Activated T-helper 1 cell treated with anti-CD3 and anti-CD28 coated beads, Interleukin-12 subunit alpha, Interleukin-12 subunit beta, Interleukin-2, Interleukin-4 antibody, amounts not matched to agents 30 ng/mL and 10 ng/mL and 1 ng/mL, durations not matched to agents 14 hours and 24 hours and 36 hours (primary cell): ENCODE data around the gene MCCC1. TPM values are rescaled to one million over a fixed set of nuclear protein-coding genes. Genes with fewer than 3 reads are reported as not detected.

Experiments used
- DNase-seq: peaks from one replicate; pipeline ENCODE4 v3.0.0; 2021; ENCODE audit warnings: low spot score
- H3K27ac Mint-ChIP-seq: one replicate; pipeline ENCODE4 v1.8.0; 2021; ENCODE audit warnings: mild to moderate bottlenecking, mixed read lengths
- H3K27me3 Mint-ChIP-seq: one replicate; pipeline ENCODE4 v1.8.0; 2022; ENCODE audit warnings: mild to moderate bottlenecking, moderate library complexity, mixed read lengths; ENCODE audit not compliant: insufficient read depth
- H3K36me3 Mint-ChIP-seq: one replicate; pipeline ENCODE4 v1.8.0; 2021; ENCODE audit warnings: low read depth, mixed read lengths
- H3K4me1 Mint-ChIP-seq: one replicate; pipeline ENCODE4 v1.8.0; 2021; ENCODE audit warnings: low read depth, mixed read lengths
- H3K4me3 Mint-ChIP-seq: one replicate; pipeline ENCODE4 v1.8.0; 2021; ENCODE audit warnings: mild to moderate bottlenecking, moderate library complexity, mixed read lengths
- H3K9me3 Mint-ChIP-seq: one replicate; pipeline ENCODE4 v1.8.0; 2021; ENCODE audit warnings: mixed read lengths
- intact Hi-C: fragments of 100-400 bp; cut with micrococcal nuclease; formaldehyde crosslinking; loops from one replicate; pipeline ENCODE4 v1.15.1; 2024
- total RNA-seq: library from RNA; stranded (reverse); gene quantifications from 2 replicates; pipeline ENCODE4 v1.2.3, GENCODE V29; 2022

The MCCC1 gene
- total RNA-seq, 1 donor from 2014 or later, result 27.3 TPM

- peak overlapping the region; percentile 79 for H3K27ac Mint-ChIP-seq
- H3K4me1 Mint-ChIP-seq, result peaks cover 62% of the 10 kb centered on the region
- intact Hi-C loops, result loop anchor here (1.0 to 10.0 kb wide), 5 partner anchors 12 to 317 kb away; partner anchors contain the start of gene MCCC1
- peak overlapping the region; percentile 55 for H3K4me3 Mint-ChIP-seq
- DNase-seq, result no peak
- no peaks in the 10 kb centered on the region for H3K27me3 Mint-ChIP-seq
- H3K36me3 Mint-ChIP-seq, result peaks cover 14% of the 10 kb centered on the region
- H3K9me3 Mint-ChIP-seq, result no peaks in the 10 kb centered on the region
These were observed 131.8 kb downstream of the MCCC1 start for GRCh38 chr3:182967218-182968204.

- DNase-seq, result no peak
- peak overlapping the region; percentile 31 for H3K27ac Mint-ChIP-seq
- H3K9me3 Mint-ChIP-seq, result no peaks in the 10 kb centered on the region
- H3K4me3 Mint-ChIP-seq, result peak overlapping the region; percentile 9
- peaks cover 15% of the 10 kb centered on the region for H3K36me3 Mint-ChIP-seq
- H3K4me1 Mint-ChIP-seq, result peaks cover 54% of the 10 kb centered on the region
- intact Hi-C loops, result loop anchor here (2.0 to 10.0 kb wide), 4 partner anchors 51 to 319 kb away; partner anchors contain the start of gene MCCC1
- no peaks in the 10 kb centered on the region for H3K27me3 Mint-ChIP-seq
These were observed 133.4 kb downstream of the MCCC1 start for GRCh38 chr3:182965861-182966366.

Other genes with a start within 250 kb of the MCCC1 start
- gene DCUN1D1, start 119.0 kb downstream of the MCCC1 start, total RNA-seq, result 63.2 and 67.2 TPM in 2 replicates
- gene LAMP3, start 63.2 kb upstream of the MCCC1 start, total RNA-seq, result 3.1 and 4.4 TPM in 2 replicates
- gene B3GNT5, start 153.8 kb upstream of the MCCC1 start, total RNA-seq, result 17.0 and 17.7 TPM in 2 replicates